Astrocyte (in vitro differentiated cells and primary cell): ENCODE results near the gene ANKRD60. TPM values are rescaled to one million over a fixed set of nuclear protein-coding genes. Genes with fewer than 3 reads are reported as not detected.

Experiments used
- DNase-seq: peaks from one replicate; pipeline ENCODE4 v3.0.0-alpha.2; 2010; ENCODE audit warnings: low read depth
- FAIRE-seq: peaks from 2 replicates; lab custom pipeline; 2011; peaks lifted over from hg19 to GRCh38; lab: Jason Lieb, UNC
- H2AFZ ChIP-seq: 2 replicates; pipeline ENCODE4 v1.6.0; 2012; ENCODE audit warnings: low read depth, low read length, inconsistent platforms
- H3K27ac ChIP-seq: 2 replicates; pipeline ENCODE4 v1.5.1; 2011; ENCODE audit warnings: low read depth, low read length, inconsistent platforms
- H3K27me3 ChIP-seq: 2 replicates; pipeline ENCODE4 v1.6.0; 2011; ENCODE audit warnings: low read length, inconsistent platforms; ENCODE audit not compliant: insufficient read depth
- H3K36me3 ChIP-seq: 2 replicates; pipeline ENCODE4 v1.5.1; 2011; ENCODE audit warnings: low read length, inconsistent platforms; ENCODE audit not compliant: insufficient read depth
- H3K4me1 ChIP-seq: 2 replicates; pipeline ENCODE4 v1.5.1; 2011; ENCODE audit warnings: low read length, inconsistent platforms; ENCODE audit not compliant: insufficient read depth
- H3K4me2 ChIP-seq: 2 replicates; pipeline ENCODE4 v1.6.0; 2012; ENCODE audit warnings: low read length, inconsistent platforms
- H3K4me3 ChIP-seq: 2 replicates; pipeline ENCODE4 v1.5.1; 2011; ENCODE audit warnings: low read depth, mild to moderate bottlenecking, low read length, inconsistent platforms; ENCODE audit not compliant: insufficient read depth
- H3K79me2 ChIP-seq: 2 replicates; pipeline ENCODE4 v1.6.0; 2012; ENCODE audit warnings: mild to moderate bottlenecking, low read length, inconsistent platforms; ENCODE audit not compliant: insufficient read depth
- H3K9ac ChIP-seq: 2 replicates; pipeline ENCODE4 v1.6.0; 2012; ENCODE audit warnings: mild to moderate bottlenecking, low read length, inconsistent platforms
- H3K9me3 ChIP-seq: 2 replicates; pipeline ENCODE4 v1.5.1; 2012; ENCODE audit warnings: low read depth, mild to moderate bottlenecking, low read length, inconsistent platforms; ENCODE audit not compliant: insufficient read depth
- H4K20me1 ChIP-seq: 2 replicates; pipeline ENCODE4 v1.6.0; 2012; ENCODE audit warnings: low read length, inconsistent platforms; ENCODE audit not compliant: insufficient read depth
- H3K27ac Mint-ChIP-seq: one replicate; pipeline ENCODE4 v1.8.0; 2021; ENCODE audit warnings: mild to moderate bottlenecking, mixed read lengths; ENCODE audit not compliant: unreplicated experiment
- H3K27me3 Mint-ChIP-seq: one replicate; pipeline ENCODE4 v1.8.0; 2021; ENCODE audit warnings: low read depth, mixed read lengths; ENCODE audit not compliant: unreplicated experiment
- H3K36me3 Mint-ChIP-seq: one replicate; pipeline ENCODE4 v1.8.0; 2021; ENCODE audit warnings: low read depth, mixed read lengths; ENCODE audit not compliant: unreplicated experiment
- H3K4me1 Mint-ChIP-seq: one replicate; pipeline ENCODE4 v1.8.0; 2021; ENCODE audit warnings: low read depth, mixed read lengths; ENCODE audit not compliant: unreplicated experiment
- H3K4me3 Mint-ChIP-seq: one replicate; pipeline ENCODE4 v1.8.0; 2021; ENCODE audit warnings: mild to moderate bottlenecking, moderate library complexity, mixed read lengths; ENCODE audit not compliant: unreplicated experiment
- H3K9me3 Mint-ChIP-seq: one replicate; pipeline ENCODE4 v1.8.0; 2021; ENCODE audit warnings: mild to moderate bottlenecking, mixed read lengths; ENCODE audit not compliant: unreplicated experiment
- CTCF ChIP-seq: IDR thresholded peaks from 2 replicates; pipeline ENCODE4 v1.5.1; 2011; ENCODE audit warnings: low read depth, mild to moderate bottlenecking, inconsistent platforms, low read length, moderate library complexity; ENCODE audit not compliant: insufficient read depth
- EZH2 ChIP-seq: IDR thresholded peaks from 2 replicates; pipeline ENCODE4 v1.6.1; 2012; ENCODE audit warnings: mild to moderate bottlenecking, low read length, inconsistent platforms; ENCODE audit not compliant: insufficient read depth
- total RNA-seq: library from RNA; stranded (reverse); gene quantifications from 2 replicates; pipeline ENCODE4 v1.2.1, GENCODE V29; 2021

ANKRD60 gene
- total RNA-seq, 1 donor from 2014 or later, result not detected

- no peaks in the 10 kb centered on the region for H3K4me1 ChIP-seq
- Mint-ChIP-seq H3K27me3 (peaks cover 32% of the 10 kb centered on the region), H3K4me1 (no peaks in the 10 kb centered on the region), H3K27ac (no peak overlapping the region), H3K4me3 (no peak overlapping the region), H3K9me3 (peaks cover 8% of the 10 kb centered on the region), H3K36me3 (no peaks in the 10 kb centered on the region)
- no peak overlapping the region for H2AFZ ChIP-seq
- TF ChIP-seq CTCF, result no peak
- no peak for TF ChIP-seq EZH2
- DNase-seq, result no peak
- FAIRE-seq, result no peak
- no peak overlapping the region for H3K9ac ChIP-seq
- no peak overlapping the region for H3K27ac ChIP-seq
- no peaks in the 10 kb centered on the region for H3K79me2 ChIP-seq
- H3K36me3 ChIP-seq, result no peaks in the 10 kb centered on the region
- peaks cover 15% of the 10 kb centered on the region for H3K27me3 ChIP-seq
- H3K4me3 ChIP-seq, result no peak overlapping the region
- H3K4me2 ChIP-seq, result no peak overlapping the region
- H4K20me1 ChIP-seq, result no peaks in the 10 kb centered on the region
- H3K9me3 ChIP-seq, result no peaks in the 10 kb centered on the region
These were observed 19.5 kb downstream of the ANKRD60 start for GRCh38 chr20:58208944-58209343.

- Histone ChIP-seq H3K9ac (no peak overlapping the region), H3K36me3 (no peaks in the 10 kb centered on the region), H3K9me3 (no peaks in the 10 kb centered on the region), H3K4me2 (no peak overlapping the region), H3K27ac (no peak overlapping the region), H3K79me2 (no peaks in the 10 kb centered on the region), H2AFZ (no peak overlapping the region), H3K27me3 (no peaks in the 10 kb centered on the region), H4K20me1 (no peaks in the 10 kb centered on the region), H3K4me1 (no peaks in the 10 kb centered on the region), H3K4me3 (no peak overlapping the region)
- DNase-seq (no peak), FAIRE-seq (no peak)
- H3K36me3 Mint-ChIP-seq, result no peaks in the 10 kb centered on the region
- H3K27me3 Mint-ChIP-seq, result peaks cover 29% of the 10 kb centered on the region
- H3K4me1 Mint-ChIP-seq, result no peaks in the 10 kb centered on the region
- H3K27ac Mint-ChIP-seq, result no peak overlapping the region
- H3K4me3 Mint-ChIP-seq, result no peak overlapping the region
- no peak for TF ChIP-seq EZH2
- no peak for TF ChIP-seq CTCF
- peaks cover 8% of the 10 kb centered on the region for H3K9me3 Mint-ChIP-seq
These were observed 22.6 kb downstream of the ANKRD60 start for GRCh38 chr20:58205850-58206249.

- Mint-ChIP-seq H3K36me3 (no peaks in the 10 kb centered on the region), H3K9me3 (peaks cover 8% of the 10 kb centered on the region), H3K27ac (no peak overlapping the region), H3K4me3 (no peak overlapping the region), H3K27me3 (peaks cover 37% of the 10 kb centered on the region), H3K4me1 (no peaks in the 10 kb centered on the region)
- Histone ChIP-seq H3K4me3 (no peak overlapping the region), H3K9me3 (no peaks in the 10 kb centered on the region), H3K27me3 (no peaks in the 10 kb centered on the region), H3K4me1 (no peaks in the 10 kb centered on the region), H3K4me2 (no peak overlapping the region), H3K36me3 (no peaks in the 10 kb centered on the region), H4K20me1 (no peaks in the 10 kb centered on the region), H3K27ac (no peak overlapping the region), H3K9ac (no peak overlapping the region), H2AFZ (no peak overlapping the region), H3K79me2 (no peaks in the 10 kb centered on the region)
- no peak for TF ChIP-seq EZH2
- no peak for TF ChIP-seq CTCF
- no peak for FAIRE-seq
- no peak for DNase-seq
These were observed 26.4 kb downstream of the ANKRD60 start for GRCh38 chr20:58202044-58202443.
